GM19452 (cell line): ENCODE measurements around the gene C1orf159.
"Not testable (repeated sequence)": the region's sequence is repeated elsewhere in the genome, so short reads cannot be mapped to it uniquely, and the experiment has no call there.

ENCODE experiments used
- ATAC-seq: cut with Tn5 transposase; IDR thresholded peaks from one replicate; pipeline ENCODE4 v1.9.1; 2021; ENCODE audit not compliant: unreplicated experiment

C1orf159 gene

DNA sequence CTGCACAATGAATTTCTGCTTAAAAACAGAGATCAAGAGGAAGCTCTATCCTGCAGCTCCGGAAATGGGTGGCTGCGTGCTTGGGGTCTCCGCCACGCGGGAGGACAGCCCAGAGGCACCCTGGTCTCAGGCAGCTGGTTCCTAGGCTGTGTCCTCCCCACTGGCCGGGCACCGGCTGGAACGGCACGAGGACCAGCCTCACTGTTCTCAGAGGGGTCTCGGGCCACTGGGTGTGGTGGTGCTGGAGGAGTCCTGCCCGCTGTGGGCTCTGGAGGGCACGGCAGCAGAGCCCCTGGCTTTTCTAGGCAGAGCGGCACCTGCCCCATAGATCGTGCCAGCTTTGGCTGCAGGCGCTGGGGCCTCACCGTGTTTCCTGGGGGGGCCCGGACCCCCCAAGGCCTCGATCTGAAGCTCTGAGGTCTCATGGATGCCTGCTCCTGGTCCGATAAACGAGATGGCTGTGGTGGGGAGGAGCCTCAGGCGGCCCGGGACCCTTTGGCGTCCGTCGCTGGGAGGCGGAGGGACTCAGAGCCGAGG, 33.6 kb downstream of the C1orf159 start:
- ATAC-seq = no peak

DNA sequence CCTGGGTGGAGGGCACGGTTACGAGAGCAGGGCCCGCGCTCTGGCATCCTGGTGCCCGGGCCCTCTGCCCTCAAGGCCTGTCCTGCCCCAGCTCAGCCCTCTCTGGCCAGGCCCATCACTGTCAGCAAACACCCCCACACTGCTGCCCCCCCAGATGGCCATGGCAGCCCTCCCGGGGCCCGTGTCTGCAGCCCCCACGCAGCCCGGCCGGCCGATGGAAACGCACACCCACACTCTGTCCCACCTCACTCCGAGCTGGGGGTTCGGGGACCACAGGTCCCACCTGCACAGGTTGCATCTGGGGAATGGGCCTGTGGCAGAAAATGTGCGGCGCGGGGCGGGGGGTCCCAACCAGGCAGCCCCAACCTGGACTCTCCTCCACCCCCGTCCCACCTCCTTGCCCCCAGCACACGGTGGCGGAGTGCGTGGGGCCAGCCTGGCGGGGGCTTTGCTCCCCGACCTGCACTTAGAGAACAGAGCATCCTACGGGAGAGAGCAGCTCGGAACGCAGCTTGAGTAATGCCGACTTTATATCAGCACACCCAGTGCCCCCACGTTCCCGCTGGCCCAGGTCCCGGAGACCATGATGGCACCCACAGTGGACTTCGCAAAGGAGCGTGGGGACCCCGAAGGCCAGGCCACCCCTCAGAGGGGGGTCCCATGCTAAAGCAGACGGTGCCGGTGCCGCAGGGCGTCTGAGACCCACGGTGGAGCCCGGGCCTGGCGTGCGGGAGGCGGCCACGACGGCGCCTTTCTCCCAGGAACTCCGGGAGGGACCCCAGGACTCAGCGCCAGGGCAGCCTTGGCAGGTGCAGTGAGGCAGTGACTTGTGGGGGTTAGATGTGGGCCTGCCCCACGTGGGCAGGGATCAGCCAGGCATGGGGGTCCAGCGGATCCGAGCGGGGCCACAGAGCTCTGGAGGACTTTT, 34.3 kb downstream of the C1orf159 start:
- ATAC-seq = no peak

DNA sequence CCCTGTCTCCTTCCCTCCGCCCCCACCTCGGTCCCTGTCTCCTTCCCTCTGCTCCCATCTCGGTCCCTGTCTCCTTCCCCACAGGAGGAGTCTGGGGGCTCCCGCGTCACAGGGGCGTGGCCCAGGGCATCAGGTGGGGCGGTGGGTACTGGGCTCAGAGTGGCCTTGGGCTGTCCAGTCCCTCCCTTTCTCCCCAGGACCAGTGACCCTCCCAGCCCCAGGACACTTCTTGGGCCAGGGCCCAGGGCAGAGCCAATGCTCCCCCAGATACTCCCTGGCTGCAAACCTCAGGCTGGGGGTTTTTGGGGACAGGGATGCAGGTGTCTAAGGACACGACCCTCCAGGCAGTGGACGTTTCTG, 35.0 kb downstream of the C1orf159 start:
- ATAC-seq = no peak

DNA sequence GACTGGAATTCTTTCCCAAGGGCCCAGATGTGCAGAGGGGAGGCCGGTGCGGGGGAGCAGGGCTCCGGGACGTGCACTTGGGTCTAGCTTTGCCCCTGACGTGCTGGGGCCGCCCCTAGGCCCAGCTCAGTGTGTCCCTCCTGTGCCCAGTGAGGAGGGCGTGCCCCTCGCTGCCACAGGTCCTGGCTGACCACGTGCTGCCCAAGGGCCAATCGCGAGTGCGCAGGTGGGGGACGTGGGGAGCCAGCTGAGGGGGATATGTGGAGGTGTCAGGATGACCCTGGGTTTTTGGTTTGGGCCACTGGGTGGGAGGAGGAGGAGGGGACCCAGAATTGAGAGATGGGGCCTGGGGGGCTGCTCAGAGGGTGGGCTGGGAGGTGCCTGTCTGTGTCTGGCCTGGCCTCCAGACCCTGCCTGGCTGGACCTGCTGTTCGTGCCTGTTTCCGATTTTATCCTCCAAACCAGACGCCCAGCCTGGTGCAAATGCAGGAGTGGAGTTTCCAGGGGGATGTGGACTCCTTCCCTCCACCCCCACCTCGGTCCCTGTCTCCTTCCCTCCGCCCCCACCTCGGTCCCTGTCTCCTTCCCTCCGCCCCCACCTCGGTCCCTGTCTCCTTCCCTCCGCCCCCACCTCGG, 35.6 kb downstream of the C1orf159 start:
- ATAC-seq = peak; percentile 33

DNA sequence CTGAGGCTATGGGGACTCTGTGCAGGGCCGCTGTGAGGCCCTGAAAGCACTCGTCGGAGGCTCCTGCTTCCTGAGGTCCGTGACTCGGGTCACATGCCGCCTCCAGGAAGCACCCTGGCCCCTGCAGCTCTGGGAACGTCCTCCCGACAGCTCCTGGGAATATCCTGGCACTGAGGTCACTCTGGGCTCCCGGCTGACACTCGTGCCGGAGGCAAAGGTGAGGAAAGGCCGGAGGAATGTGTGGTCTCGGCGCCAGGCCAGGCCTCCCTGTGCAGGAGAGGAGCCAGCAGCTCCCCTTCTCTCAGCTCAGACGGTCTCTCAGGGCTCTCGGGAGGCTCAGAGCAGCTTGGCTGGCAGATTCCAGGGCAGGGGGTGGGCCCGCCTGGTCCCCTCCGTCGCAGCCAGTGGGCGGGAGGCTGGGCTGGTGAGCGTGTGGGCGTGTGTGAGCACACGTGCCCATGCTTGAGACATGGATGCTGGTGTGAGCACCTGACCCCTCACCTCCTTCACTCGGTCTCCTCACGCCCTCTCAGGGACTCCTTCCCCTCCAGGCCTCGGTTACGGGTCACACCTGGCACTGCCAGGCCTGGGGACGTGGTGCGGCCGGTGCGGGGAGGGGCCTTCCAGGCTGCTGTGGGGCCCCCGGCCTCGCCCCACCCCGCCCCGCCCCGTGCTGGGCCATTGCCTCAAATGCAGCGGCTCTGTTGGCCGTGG, 36.3 kb downstream of the C1orf159 start:
- peak; percentile 53 for ATAC-seq

DNA sequence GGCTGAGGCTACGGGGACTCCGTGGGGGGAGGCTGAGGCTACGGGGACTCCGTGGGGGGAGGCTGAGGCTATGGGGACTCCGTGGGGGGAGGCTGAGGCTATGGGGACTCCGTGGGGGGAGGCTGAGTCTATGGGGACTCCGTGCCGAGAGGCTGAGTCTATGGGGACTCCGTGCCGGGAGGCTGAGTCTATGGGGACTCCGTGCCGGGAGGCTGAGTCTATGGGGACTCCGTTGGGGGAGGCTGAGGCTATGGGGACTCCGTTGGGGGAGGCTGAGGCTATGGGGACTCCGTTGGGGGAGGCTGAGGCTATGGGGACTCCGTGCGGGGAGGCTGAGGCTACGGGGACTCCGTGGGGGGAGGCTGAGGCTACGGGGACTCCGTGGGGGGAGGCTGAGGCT, 38.5 kb downstream of the C1orf159 start:
- not testable (repeated sequence) for ATAC-seq

DNA sequence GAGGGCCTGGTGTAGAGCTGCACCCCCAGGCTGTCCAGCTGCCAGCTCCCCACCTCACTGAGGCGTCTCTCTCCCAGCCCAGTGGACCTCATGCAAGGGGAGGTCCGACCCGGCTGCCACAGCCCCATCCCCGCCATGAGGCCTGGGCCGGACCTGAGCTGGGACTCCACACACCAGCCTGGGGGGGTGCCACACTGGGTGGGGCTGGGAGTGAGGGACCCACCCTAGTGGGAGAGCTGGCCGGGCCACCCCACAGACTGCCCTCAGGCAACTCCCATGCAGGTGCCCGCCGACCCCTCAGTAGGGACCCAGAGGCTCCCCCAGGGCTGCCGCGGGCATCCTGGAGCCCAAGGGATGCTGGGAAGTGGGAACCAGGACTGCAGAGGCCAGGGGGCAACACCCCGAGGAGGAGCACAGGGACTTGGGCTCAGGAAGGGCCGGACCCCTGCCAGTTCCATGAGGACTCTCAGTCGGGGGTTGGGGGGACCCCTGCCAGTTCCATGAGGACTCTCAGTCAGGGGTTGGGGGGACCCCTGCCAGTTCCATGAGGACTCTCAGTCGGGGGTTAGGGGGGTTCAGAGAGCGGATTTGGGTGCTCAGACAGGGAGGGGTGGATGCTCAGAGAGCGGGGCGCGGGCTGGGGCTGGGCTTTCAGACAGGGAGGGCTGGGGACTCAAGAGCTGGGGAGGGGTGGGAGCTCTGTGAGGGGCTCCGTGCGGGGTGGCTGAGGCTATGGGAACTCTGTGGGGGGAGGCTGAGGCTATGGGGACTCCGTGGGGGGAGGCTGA, 40.5 kb downstream of the C1orf159 start:
- no peak for ATAC-seq

DNA sequence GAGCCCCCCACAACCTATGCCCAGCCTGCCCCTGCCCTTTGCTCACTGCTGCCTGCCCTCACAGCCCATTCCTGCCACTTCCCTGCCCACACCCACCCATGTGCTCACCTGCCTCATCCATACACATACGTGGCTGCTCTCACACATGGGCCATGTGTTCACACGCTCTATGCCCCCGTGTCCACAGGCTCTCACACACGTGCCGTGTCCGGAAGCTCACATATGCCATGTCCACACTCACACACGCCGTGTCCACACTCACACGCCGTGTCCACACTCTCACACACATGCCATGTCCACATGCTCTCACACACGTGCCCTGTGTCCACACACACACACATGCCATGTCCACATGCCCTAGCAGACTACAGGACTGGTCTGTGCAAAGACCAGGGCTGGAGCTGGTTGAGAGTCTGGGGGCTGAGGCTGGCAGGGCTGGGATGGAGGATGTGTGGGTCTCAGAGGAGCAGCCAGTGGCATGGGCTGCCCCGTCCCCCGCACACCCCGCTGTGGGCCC, 41.2 kb downstream of the C1orf159 start:
- ATAC-seq = no peak

DNA sequence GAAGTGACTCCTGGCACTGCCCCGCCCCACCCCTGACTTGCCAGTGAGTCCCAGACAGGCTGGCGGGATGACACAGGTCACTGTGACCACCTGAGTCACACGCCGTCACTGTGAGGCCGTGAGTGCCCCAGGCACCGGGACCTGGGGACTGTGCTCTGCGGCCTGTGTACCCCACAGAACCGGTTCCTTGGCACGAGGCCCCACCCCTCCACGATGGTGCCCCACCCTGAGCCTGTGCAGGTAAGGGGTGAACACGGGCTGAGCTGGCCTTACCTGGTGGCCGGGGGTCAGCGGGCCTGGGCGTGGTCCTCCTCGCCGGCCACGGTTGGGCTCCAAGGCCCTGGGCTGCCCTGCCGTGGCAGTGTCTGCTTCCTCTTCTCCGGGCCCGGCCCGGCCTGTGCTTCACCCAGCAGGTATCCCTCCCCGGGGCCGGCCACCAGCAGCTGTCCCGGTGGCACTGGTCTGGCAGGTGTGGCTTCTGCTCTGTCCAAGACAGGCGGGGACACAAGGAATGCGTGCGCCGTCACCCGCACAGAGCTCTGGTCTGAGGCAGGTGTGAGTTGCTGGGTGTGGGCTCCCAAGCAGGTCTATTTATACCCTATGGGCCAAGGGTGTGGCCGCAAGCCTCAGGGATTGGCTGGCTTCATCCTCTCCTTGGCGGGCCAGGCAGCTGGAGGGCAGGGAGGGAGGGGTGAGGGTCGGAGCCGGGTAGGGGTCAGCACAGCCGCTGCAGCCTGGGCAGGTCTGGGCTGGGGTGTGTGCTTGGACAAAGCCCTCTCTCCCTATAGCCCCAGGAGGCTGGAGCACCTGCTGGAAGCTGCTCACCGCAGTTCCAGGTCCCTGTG, 41.9 kb downstream of the C1orf159 start, which contains the start of gene RNF223:
Gene RNF223 (minus strand): TSS at position 564 of the 845 bp plus-strand sequence. CDS start 1,740 bp downstream, outside the sequence.
- no peak for ATAC-seq

DNA sequence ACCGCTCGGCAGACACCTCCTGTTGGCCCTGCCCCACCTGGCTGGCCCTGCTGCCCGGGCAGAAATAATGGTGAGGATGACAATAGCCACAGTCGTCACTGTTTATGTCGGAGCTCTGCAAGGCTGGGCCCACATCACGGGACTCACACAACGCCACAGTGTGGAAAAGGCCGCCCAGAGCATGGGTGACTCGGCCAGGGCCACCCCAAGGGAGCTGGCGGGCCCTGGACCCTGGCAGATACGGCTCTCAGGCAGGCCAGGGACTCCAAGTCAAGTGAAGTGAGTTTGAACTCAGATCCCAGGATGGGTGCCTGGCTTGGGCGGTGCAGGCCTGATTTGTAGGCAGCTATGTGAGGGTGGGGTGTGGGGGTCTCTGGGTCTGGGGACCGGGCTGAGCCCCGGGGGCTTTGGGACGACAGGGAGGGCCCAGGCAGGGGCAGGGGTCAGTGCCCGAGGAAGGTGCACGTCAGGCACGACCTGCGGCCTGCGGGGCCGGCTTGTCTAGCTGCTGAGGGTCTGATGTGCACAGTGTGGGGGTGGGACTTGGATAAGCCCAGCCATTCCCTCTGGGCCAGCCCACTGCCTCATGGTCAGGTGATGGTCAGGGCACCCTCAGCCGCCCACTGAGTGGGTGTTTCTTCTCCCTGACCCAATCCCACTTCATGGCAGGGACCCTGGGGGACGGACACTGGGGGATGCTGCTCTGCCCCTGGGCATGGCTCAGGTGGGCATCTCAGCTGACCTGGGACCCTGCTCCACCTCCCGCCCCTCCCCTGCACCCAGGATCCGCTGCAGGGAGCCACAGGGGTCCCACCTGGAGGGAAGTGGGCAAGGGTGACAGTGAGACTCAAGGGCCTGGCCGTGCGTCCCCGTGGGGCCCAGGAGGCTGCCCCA, 42.8 kb downstream of the C1orf159 start:
- ATAC-seq = no peak

DNA sequence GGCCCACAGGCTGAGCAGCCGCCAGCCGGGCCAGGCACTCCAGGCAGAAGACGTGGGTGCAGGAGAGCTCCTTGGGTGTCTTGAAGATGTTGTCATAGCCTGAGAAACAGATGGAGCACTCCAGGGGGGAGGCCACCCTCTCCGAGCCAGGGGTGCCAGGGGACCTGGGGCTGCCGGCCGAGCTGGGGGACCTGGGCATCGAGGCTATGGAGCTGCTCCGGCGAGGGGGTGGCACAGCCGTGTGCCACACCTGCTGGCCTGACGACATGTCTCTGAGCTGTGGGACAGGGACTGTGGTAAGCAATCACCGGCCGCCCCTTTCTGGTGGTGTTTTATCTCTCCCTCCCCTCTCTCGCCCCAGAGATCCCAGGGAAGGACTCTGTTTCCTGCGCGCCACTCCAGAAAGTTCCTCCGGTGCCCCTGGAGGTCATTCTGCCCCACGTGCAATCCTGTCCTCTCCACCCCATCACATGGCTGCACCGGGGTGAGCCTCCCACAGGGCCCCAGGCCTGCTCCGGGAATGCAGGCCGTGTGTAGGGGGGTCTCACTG, 43.5 kb downstream of the C1orf159 start:
- no peak for ATAC-seq

DNA sequence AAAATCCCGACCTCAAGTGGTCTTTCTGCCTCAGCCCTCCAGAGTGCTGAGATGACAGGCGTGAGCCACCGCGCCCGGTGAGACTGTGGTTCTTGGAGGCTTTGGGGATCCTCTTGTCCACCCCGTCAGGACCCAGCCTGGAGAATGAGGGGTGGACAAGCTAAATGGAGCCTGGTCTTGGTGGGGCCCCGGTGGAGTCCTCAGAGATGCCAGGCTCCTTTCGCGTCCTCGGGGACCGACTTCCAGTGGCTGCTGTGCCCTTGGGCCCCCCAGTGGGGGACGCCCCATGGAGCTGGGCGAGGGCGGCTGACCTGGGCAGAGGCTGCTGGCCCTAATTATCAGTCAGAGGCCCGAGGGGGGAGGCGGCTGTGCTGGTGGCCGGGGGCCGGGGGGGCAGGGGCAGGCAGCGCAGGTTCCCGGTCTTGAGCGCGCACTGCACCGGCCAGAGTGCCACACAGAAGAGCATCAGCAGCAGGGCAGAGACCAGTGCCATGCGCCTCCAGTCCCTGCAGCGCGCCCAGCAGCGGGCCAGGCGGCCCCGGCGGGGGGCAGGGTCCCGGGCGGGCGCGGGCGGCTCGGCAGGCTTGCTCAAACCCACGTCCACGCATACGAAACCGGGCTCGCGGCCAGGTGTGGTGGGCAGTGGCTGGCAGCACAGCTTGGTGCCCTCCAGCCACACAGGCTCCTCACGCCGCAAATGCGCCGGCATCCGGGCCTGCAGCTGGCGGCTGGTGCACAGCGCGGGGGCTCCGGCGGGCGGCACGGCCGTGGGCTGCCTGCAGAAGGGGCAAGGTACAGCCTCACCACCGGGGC, 44.2 kb downstream of the C1orf159 start:
- ATAC-seq = no peak

DNA sequence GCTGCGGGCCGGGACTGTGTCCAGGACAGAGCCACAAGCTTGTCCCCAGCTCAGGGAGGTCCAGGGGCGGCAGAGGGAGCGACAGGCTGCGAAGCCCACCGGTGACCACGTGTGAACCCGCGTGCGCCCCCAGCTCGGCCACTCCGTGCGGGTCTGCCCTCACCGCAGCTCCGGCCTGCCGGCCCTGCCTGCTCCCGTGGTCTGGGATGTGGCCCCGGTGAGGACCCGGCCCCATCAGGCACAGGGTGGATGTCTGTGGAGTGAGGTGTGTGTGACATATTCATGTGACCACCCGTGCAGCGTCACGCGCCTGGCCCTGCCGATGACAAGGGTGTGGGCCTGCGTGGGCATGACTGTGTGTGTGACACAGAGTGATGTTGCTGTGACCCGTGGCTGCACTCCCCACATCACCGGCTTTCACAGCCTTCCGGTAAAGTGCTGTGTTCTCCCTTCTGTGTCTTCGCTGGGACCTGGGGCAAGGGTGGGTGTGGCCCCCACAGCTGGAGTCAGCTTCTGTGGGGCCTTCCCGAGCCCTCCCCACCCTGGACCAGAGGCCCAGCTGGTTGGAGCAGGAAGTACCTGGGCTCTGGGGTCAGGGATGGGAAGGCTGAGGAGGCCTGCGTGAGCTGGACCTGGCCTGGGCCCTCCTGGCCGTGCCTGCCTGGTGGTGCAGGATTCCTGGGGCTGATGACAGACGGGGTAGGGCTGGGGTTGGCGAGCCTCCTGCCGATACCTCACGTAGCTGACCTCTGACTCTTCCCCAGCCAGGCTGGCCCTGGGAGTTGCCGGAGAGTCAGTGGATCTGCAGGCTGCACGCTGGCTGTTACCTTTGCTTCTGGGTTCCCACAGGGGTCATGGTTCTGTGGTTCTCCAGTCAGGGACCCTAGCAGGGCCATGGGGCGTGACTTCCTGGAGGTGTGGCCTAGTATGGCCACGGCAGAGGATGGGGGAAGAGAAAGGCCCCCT, 45.9 kb downstream of the C1orf159 start:
- no peak for ATAC-seq

DNA sequence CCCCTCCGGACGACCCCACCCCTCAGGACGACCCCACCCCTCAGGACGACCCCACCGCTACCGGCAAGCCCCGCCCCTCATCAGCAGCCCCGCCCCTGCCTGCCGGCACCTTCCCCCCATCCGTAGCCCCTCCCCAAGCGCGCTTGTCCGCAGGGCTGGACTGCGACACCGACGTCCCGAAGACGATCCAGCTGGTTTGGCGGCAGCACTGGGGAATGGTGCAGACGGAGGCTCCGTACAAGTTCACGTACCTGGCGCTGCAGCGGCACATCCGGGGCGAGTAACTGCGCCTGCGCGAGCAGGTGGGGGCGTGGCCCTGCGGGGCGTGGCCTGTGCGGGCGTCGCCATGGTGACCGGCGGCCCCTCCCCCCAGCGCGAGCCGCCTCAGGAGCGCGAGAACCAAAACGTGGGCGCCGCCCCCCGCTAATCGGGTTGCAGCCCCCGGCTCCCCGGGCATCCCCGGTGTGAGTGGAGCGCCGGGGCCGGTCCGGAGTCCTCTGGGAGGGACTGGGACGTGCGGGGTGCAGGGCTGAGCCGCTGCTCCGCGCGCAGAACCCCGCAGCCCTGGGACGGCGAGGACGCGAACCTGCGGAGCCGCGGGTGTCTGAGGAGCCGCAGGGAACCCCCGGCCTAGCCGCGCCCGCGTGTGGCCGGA, 46.7 kb downstream of the C1orf159 start:
- peak; percentile 48 for ATAC-seq

DNA sequence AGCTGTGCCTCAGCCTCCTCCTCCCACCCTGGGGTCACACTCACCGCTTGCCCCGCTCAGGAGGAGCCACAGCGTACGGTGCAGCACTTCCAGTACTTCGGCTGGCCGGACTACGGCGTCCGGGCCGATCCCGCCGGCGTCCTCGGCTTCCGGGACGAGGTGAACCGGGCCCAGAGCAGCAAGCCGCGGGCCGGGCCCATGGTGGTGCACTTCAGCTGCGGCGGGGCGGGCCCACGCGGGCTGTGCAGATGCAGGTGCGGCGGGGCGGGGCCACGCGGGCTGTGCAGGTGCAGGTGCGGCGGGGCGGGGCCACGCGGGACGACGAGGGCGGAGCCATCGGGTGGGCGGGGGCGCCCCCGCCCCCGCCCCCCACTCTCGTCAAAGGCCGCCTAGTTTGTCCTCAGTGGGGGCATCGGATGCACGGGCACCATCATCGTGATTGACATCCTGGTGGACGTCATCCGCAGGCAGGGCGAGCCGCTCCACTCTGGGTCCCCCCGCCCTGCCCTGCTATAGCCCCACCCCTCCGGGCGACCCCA, 47.3 kb downstream of the C1orf159 start:
- ATAC-seq = no peak
